Measurements from ENCODE around the gene NMNAT3.

Gene NMNAT3

DNA sequence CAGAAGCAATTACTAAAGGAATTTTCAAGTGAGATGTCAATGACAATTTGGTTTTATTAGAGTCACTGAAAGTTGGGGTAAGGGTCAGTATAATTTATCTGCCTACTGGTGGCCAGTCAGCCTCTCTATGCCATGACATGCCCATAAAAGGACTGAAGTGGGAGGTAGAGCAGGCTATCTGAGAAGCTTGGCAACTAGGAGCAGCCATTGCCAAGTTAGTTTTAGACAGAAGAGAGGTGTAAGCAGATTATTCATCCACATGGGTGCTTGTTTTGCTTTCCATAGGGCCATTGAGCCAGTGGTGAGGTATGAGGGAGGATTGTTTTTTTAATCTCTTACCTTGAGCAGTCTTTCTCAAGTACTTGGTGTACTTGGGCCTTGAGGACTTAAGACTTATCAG, 130.1 kb downstream of the NMNAT3 start:
- no peak for DNase-seq (ENCODE audit: low read depth, low spot score)

DNA sequence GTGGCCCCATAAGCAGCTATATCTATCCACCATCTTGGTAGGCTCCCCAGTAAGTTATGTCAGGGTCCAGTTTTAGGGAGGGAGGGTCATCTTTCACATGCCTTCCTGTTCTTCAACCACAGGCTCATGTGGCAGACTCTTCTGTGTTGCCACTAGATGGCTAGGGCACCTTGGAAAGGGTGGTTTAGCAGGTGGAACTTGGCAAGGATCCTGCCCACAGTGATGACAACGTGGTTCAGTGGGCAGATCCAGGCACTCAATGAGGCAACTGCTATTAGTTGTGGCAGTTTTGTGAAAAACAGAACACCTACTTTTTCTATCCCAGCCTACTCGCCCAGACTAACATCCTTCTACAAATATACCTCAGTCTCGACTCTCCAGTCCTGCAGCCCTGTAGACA, 131.0 kb downstream of the NMNAT3 start:
- no peak for DNase-seq (ENCODE audit: low read depth, low spot score)

DNA sequence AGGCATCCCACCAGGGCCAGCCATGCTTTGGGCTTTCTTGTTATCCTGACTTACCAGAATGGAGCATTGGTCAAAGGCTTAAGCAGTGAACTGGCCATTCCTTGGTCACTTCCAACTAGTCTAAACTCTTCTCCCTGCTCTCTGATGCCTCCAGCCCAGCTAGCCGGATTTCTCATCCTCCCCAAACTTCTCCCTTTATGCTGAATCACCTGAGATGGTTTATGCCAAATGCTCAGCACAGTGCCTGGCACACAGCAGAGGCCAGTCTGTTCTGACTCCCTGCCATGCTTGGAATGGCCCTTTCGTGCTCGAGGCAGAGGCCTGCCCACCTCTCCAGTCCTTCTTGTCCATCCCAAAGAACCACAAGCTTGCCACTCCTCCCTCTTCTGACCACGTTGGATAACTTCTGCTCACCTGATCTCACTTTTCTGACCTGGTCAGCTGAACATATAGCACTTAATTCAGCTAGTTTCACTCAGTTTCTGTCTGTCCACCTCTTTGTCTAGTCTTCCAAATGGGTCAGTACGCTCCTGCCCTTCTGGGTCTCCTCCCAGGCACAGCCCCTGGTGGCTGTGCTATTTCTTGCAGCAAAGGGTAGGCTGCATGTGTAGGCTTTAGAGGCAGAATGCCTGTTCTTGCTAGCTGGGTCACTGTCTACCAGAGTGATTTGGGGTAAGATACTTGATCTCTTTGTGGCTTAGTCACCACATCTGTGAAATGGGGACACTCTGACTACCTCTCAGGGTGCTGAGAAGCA, 136.1 kb downstream of the NMNAT3 start:
- no peak for DNase-seq (ENCODE audit: low read depth, low spot score)

DNA sequence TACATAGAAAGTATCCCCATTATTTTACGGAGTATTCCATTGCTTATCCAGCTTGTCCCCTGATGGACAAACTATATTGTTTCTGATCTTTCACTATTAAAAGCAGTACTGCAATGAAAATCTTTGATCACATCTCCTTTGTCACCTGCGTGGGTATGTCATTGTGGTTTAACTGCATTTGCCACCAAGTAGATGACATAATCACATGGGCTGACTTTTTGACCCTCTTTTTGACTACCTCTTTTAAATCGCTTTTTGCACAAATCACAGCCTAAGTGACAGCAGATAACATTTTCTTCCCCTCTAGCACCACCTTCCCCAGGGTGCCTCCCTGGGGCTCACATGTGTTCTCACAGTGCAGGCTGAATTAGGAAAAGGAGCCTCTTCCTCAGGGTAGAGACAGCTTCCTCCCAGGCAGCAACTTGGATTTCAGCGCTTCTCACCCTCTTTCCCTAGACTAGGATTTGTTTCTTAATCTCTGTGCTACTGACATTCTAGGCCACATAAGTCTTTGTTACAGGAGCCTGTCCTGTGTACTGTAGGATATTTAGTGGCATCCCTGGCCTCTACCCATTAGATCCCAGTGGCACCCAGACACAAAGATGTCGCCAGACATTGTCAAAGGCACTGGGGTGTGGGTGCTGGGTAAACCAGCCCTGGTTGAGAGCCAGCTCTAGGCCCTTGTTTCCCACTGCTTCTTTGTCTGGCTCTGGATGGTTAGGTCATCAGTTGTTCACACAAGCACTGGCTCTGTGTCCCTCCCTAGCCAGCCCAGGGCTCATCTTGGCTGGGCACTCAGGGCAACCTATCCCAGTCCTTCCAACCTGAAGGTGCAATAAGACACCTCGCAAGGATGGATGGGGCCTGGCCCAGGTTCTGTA, 136.9 kb downstream of the NMNAT3 start:
- peak; percentile 44 for DNase-seq (ENCODE audit: low read depth, low spot score)

- DNase-seq (ENCODE audit: low read depth, low spot score) = peak; percentile 49
Measured at GRCh38 chr3:139538733-139539132, 139.0 kb downstream of the NMNAT3 start.

GRCh38 chr3:139537795-139538621, 139.8 kb downstream of the NMNAT3 start:
- peak; percentile 65 for DNase-seq (ENCODE audit: low read depth, low spot score)

DNA sequence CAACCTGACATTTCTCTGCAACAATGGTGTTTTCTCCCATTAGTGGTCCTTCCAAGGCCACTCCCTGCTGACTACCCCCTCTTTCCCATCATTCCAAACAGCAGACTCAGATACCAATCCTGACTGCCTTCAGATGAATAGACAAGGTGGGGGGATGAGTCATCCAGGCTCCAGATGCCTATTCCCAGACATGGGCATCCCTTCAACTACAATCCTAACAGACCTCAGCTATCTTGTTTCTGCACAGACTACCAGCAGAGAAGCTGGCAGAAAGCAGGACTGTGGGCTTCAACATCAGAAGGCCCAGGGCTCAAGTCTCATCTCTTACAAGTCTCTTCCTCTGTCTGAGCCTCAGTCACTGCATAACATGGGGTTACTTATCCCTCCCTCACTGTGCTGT, 140.4 kb downstream of the NMNAT3 start:
- DNase-seq (ENCODE audit: low read depth, low spot score) = peak; percentile 43

GRCh38 chr3:139534992-139535879, 142.5 kb downstream of the NMNAT3 start:
- peak; percentile 78 for DNase-seq (ENCODE audit: low read depth, low spot score)

DNA sequence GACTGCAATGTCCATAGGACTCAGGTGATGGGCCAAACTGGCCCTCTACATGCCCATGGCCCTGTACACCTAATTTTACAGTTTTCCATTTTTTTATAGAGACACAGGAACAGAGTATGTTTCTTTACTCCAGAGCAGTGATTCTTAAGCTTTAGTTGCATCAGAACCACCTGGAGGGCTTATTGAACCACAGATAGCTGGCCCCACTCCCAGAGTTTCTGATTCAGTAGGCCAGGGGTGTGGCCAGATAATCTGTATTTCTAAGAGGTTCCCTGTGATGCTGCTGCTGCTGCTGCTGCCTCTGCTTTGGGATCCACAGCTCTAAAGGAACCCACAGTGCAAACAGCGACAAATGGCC, 143.3 kb downstream of the NMNAT3 start:
- no peak for DNase-seq (ENCODE audit: low read depth, low spot score)

- no peak for DNase-seq (ENCODE audit: low read depth, low spot score)
Measured at GRCh38 chr3:139533781-139534454, 143.9 kb downstream of the NMNAT3 start.

- no peak for DNase-seq (ENCODE audit: low read depth, low spot score)
Measured at GRCh38 chr3:139532976-139533375, 144.8 kb downstream of the NMNAT3 start.

DNA sequence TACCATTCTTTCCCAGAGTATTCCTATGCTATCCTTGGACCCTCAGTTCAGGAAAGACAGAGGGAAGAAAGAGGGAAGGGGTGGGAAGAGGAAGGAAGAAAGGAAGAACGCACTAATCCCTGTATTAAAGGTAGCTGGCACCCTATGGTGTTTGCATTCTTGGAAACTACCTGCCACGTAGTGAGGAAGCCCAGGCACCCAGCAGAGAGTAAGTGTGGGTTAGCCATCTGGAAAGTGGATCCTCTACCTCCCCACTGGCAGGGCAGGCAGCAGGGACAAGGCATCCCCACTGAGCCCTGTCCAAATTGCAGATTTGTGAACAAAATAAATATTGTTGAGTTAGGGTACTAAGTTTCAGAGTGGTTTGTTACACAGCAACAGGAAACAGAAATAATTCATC, 147.1 kb downstream of the NMNAT3 start:
- DNase-seq (ENCODE audit: low read depth, low spot score) = no peak

- no peak for DNase-seq (ENCODE audit: low read depth, low spot score)
Measured at GRCh38 chr3:139529662-139530061, 148.1 kb downstream of the NMNAT3 start.

- DNase-seq (ENCODE audit: low read depth, low spot score) = no peak
Measured at GRCh38 chr3:139528924-139529323, 148.8 kb downstream of the NMNAT3 start.

- no peak for DNase-seq (ENCODE audit: low read depth, low spot score)
Measured at GRCh38 chr3:139528281-139528680, 149.5 kb downstream of the NMNAT3 start.

DNA sequence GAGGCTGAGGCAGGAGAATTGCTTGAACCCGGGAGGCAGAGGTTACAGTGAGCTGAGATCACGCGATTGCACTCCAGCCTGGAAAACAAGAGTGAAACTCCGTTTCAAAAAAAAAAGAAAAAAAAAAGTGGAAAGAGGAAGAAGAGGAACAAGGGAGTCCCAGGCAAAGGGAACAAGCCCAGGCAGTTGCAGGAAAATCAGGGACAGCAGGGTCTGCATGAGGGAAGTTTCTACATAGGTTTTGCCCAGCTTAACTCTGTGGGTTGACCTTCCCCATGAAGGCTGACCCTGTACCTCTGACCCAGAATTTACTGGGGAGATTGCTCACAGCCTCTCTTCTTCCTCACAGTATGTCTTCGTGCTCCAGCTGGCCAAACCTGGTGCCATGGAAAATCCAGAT, 150.5 kb downstream of the NMNAT3 start:
- no peak for DNase-seq (ENCODE audit: low read depth, low spot score)

GRCh38 chr3:139526146-139526545, 151.6 kb downstream of the NMNAT3 start:
- no peak for DNase-seq (ENCODE audit: low read depth, low spot score)

- no peak for DNase-seq (ENCODE audit: low read depth, low spot score)
Measured at GRCh38 chr3:139524841-139525636, 152.7 kb downstream of the NMNAT3 start.

GRCh38 chr3:139523718-139524117, 154.1 kb downstream of the NMNAT3 start:
- DNase-seq (ENCODE audit: low read depth, low spot score) = no peak

DNA sequence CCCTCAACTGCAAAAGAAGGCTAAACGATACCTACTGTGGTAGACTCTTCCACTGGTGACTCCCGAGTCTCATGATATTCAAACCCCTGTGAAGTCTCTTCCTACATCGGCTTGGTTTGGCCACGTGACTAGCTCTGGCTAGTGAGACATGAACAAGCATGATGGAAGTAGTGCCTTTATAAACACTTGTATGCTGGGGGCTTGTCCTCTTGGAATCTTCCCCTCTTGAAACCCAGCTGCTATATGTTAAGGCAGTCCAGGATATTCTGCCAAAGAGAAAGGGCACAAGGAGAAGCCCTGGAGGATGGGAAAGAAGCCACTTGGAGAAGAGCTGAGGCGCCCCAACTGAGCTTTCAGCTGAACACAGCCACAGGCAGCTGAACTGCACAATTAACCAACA, 154.6 kb downstream of the NMNAT3 start:
- DNase-seq (ENCODE audit: low read depth, low spot score) = no peak

All from ELF-1 (cell line).